HepG2 (cell line): ENCODE measurements around the gene LDLRAD4. TPM values are rescaled to one million over a fixed set of nuclear protein-coding genes. Genes with fewer than 3 reads are reported as not detected.

ENCODE experiments used
- ATAC-seq: fragments of 200-7000 bp; cut with Tn5 transposase; 3 replicates; pipeline ENCODE4 v1.9.1; 2020; ENCODE audit warnings: mild to moderate bottlenecking, moderate library complexity
- BruUV-seq: library from RNA; stranded (reverse); fragments of 400-500 nt; replicated peaks from 2 replicates; lab custom pipeline; 2021; lab: Mats Ljungman, UMichigan
- CTCF ChIA-PET: fragments of 300-600 bp; formaldehyde crosslinking; extraction: SDS; loops from one replicate; lab custom pipeline; 2021; ENCODE audit warnings: low total read pairs, inconsistent platforms, low intra/inter-chr PET ratio; lab: Yijun Ruan, JAX
- POLR2A ChIA-PET: fragments of 350-600 bp; sonication (Branson Sonifier 250); formaldehyde crosslinking; loops from one replicate; lab custom pipeline; 2020; ENCODE audit warnings: antibody characterized with exemption, inconsistent platforms; lab: Yijun Ruan, JAX
- DNase-seq: peaks from one replicate; pipeline ENCODE4 v3.0.0-alpha.2; 2015; ENCODE audit warnings: low spot score
- FAIRE-seq: peaks from 3 replicates; lab custom pipeline; 2011; peaks lifted over from hg19 to GRCh38; lab: Jason Lieb, UNC
- H2AFZ ChIP-seq: one replicate; pipeline ENCODE4 v1.6.1; 2011; ENCODE audit warnings: low read length, inconsistent platforms
- H3K27ac ChIP-seq: fragments of 300-600 bp; 3 replicates; pipeline ENCODE4 v1.8.0; 2011; ENCODE audit warnings: mixed run types, mild to moderate bottlenecking, mixed read lengths, low read length, inconsistent platforms; ENCODE audit not compliant: insufficient read depth; ENCODE audit errors: extremely low read length
- H3K27me3 ChIP-seq, 2 experiments: fragments of 200-600 bp in 1 of 2; 2 replicates in 1 of 2; 3 replicates in 1 of 2; pipeline versions ENCODE4 v1.6.0 to v1.8.0; 2011; ENCODE audit warnings: low read length in 2 of 2, mild to moderate bottlenecking in 2 of 2, moderate library complexity in 2 of 2, inconsistent platforms in 1 of 2; ENCODE audit not compliant: insufficient read depth in 2 of 2, control insufficient read depth in 1 of 2
- H3K36me3 ChIP-seq, 2 experiments: fragments of 200-600 bp in 1 of 2; replicated peaks in 1 of 2; 2 replicates in 1 of 2; 3 replicates in 1 of 2; pipeline versions ENCODE4 v1.5.1 to v1.8.0; 2011; ENCODE audit warnings: low read length in 2 of 2, inconsistent platforms in 1 of 2; ENCODE audit not compliant: insufficient read depth in 2 of 2, control insufficient read depth in 1 of 2
- H3K4me1 ChIP-seq: 2 replicates; pipeline ENCODE4 v1.5.1; 2012; ENCODE audit warnings: low read length, inconsistent platforms; ENCODE audit not compliant: insufficient read depth
- H3K4me2 ChIP-seq: 2 replicates; pipeline ENCODE4 v1.6.0; 2011; ENCODE audit warnings: low read depth, low read length, inconsistent platforms
- H3K4me3 ChIP-seq, 3 experiments: fragments of 200-600 bp in 1 of 3; sonication (generic), shearing (Covaris generic) in 1 of 3; replicated peaks in 1 of 3; 2 replicates each; pipeline ENCODE4 v1.5.1; 2011 to 2016; ENCODE audit warnings: low read length in 3 of 3, inconsistent platforms in 2 of 3, low read depth in 2 of 3, mild to moderate bottlenecking in 2 of 3, control low read depth in 1 of 3, mixed read lengths in 1 of 3; ENCODE audit not compliant: insufficient read depth in 1 of 3
- H3K79me2 ChIP-seq: one replicate; pipeline ENCODE4 v1.6.1; 2011; ENCODE audit warnings: low read length, inconsistent platforms; ENCODE audit not compliant: insufficient read depth
- H3K9ac ChIP-seq: 2 replicates; pipeline ENCODE4 v1.6.0; 2011; ENCODE audit warnings: mild to moderate bottlenecking, low read depth, low read length, inconsistent platforms; ENCODE audit not compliant: insufficient read depth
- H3K9me3 ChIP-seq: 2 replicates; pipeline ENCODE4 v1.5.1; 2012; ENCODE audit warnings: mild to moderate bottlenecking, low read length
- H4K20me1 ChIP-seq: 2 replicates; pipeline ENCODE4 v1.6.0; 2011; ENCODE audit warnings: inconsistent platforms, mild to moderate bottlenecking, low read length, moderate library complexity; ENCODE audit not compliant: insufficient read depth
- IRX3 ChIP-seq: sonication (generic); formaldehyde crosslinking; IDR thresholded peaks from 2 replicates; pipeline ENCODE4 v1.8.1; 2023; ENCODE audit warnings: mild to moderate bottlenecking, low read depth, missing genetic modification reagents, borderline replicate concordance
- KAT2B ChIP-seq: fragments of 150-350 bp; IDR thresholded peaks from 2 replicates; pipeline ENCODE4 v1.6.1; 2014; ENCODE audit warnings: low read depth, low read length, borderline replicate concordance
- KMT2B ChIP-seq: IDR thresholded peaks from 2 replicates; pipeline ENCODE4 v1.6.1; 2016; ENCODE audit warnings: missing genetic modification reagents, missing compliant biosample characterization
- MTF2 ChIP-seq: sonication (generic); formaldehyde crosslinking; IDR thresholded peaks from 2 replicates; pipeline ENCODE4 v1.5.0; 2020; ENCODE audit warnings: missing genetic modification reagents, borderline replicate concordance
- POLR2A ChIP-seq, 2 experiments: IDR thresholded peaks; 2 replicates each; pipeline ENCODE4 v1.6.1; 2011; ENCODE audit warnings: low read depth in 2 of 2, low read length in 2 of 2, mild to moderate bottlenecking in 1 of 2, moderate library complexity in 1 of 2; ENCODE audit not compliant: insufficient read depth in 1 of 2
- RBM39 ChIP-seq: fragments of 200-400 bp; formaldehyde crosslinking; IDR thresholded peaks from one replicate; pipeline ENCODE4 v1.6.1; 2018; ENCODE audit warnings: antibody characterized with exemption, mild to moderate bottlenecking, low read depth, low read length; ENCODE audit not compliant: poor library complexity, severe bottlenecking
- SIX1 ChIP-seq: sonication (generic); formaldehyde crosslinking; IDR thresholded peaks from 2 replicates; pipeline ENCODE4 v1.4.0; 2020; ENCODE audit warnings: missing genetic modification reagents, borderline replicate concordance
- ZFP36L1 ChIP-seq: sonication (generic); formaldehyde crosslinking; IDR thresholded peaks from 2 replicates; pipeline ENCODE4 v1.8.0; 2022; ENCODE audit warnings: mild to moderate bottlenecking, missing genetic modification reagents, moderate library complexity
- ZNF343 ChIP-seq: sonication (generic); formaldehyde crosslinking; IDR thresholded peaks from 2 replicates; pipeline ENCODE4 v1.4.0; 2020; ENCODE audit warnings: mild to moderate bottlenecking, missing genetic modification reagents
- ZNF496 ChIP-seq: sonication (generic); formaldehyde crosslinking; IDR thresholded peaks from 2 replicates; pipeline ENCODE4 v1.8.1; 2023; ENCODE audit warnings: mild to moderate bottlenecking, moderate library complexity, missing genetic modification reagents; ENCODE audit not compliant: insufficient replicate concordance
- ZNF510 ChIP-seq: sonication (generic); formaldehyde crosslinking; IDR thresholded peaks from 2 replicates; pipeline ENCODE4 v1.4.0; 2020; ENCODE audit warnings: low read depth, mild to moderate bottlenecking, missing genetic modification reagents
- ZNF570 ChIP-seq: sonication (generic); formaldehyde crosslinking; IDR thresholded peaks from 2 replicates; pipeline ENCODE4 v1.4.0; 2020; ENCODE audit warnings: mild to moderate bottlenecking, missing genetic modification reagents, borderline replicate concordance
- ZNF644 ChIP-seq: IDR thresholded peaks from 2 replicates; pipeline ENCODE4 v1.6.1; 2016; ENCODE audit warnings: low read depth
- ZNF878 ChIP-seq: sonication (generic); formaldehyde crosslinking; IDR thresholded peaks from 2 replicates; pipeline ENCODE4 v1.8.1; 2023; ENCODE audit warnings: mild to moderate bottlenecking, missing genetic modification reagents, moderate library complexity
- ZSCAN21 ChIP-seq: sonication (generic); formaldehyde crosslinking; IDR thresholded peaks from 2 replicates; pipeline ENCODE4 v1.8.0; 2022; ENCODE audit warnings: mild to moderate bottlenecking, missing genetic modification reagents, moderate library complexity, borderline replicate concordance
- WGBS: methylation state at CpG from one replicate; pipeline ENCODE4 v1.1.6; 2017; ENCODE audit warnings: low lambda C conversion rate; 5-methylcytosine and 5-hydroxymethylcytosine counted together
- in situ Hi-C: cut with HindIII; loops from 2 replicates; pipeline ENCODE4 v1.10.0; 2017; ENCODE audit warnings: low pct_unique_long_range_greater_than_20kb; ENCODE audit not compliant: extremely low pct_ligation_motif_present
- intact Hi-C: fragments of 100-400 bp; cut with micrococcal nuclease; formaldehyde crosslinking; loops from one replicate; pipeline ENCODE4 v1.10.0; 2022; ENCODE audit not compliant: unreplicated experiment
- polyA plus RNA-seq, 8 experiments: library from polyadenylated mRNA; depleted of rRNA in 3 of 8; stranded (reverse) in 7 of 8; unstranded in 1 of 8; fragments of >200 nt; fragmentation: Illumina TruSeq in 4 of 8; extraction: Trizol in 4 of 8; gene quantifications; 2 replicates each; pipeline versions ENCODE4 v1.2.1 to v1.2.3, GENCODE V29; 2011 to 2016; ENCODE audit warnings: low read depth in 4 of 8, missing spikeins in 1 of 8, mixed read lengths in 1 of 8; ENCODE audit not compliant: insufficient read depth in 1 of 8
- total RNA-seq, 5 experiments: library from RNA; depleted of rRNA; stranded (reverse); fragments of >200 nt; fragmentation: Illumina TruSeq; extraction: Trizol; gene quantifications; 2 replicates each; pipeline ENCODE4 v1.2.3, GENCODE V29; 2016; ENCODE audit warnings: low read depth in 1 of 5
- TF ChIP-seq, protein P1 (sequence below): sonication (generic); formaldehyde crosslinking; IDR thresholded peaks from 2 replicates; pipeline ENCODE4 v1.4.0; 2020; ENCODE audit warnings: missing genetic modification reagents, borderline replicate concordance
- TF ChIP-seq, protein P2 (sequence below): sonication (generic); formaldehyde crosslinking; IDR thresholded peaks from 2 replicates; pipeline ENCODE4 v1.5.0; 2020; ENCODE audit warnings: missing genetic modification reagents
- TF ChIP-seq, protein P3 (sequence below), 2 experiments: IDR thresholded peaks; 2 replicates each; pipeline ENCODE4 v1.6.1; 2011 to 2012; ENCODE audit warnings: low read length in 2 of 2, borderline replicate concordance in 1 of 2, low read depth in 1 of 2, mild to moderate bottlenecking in 1 of 2, moderate library complexity in 1 of 2

The LDLRAD4 gene
- total and polyA plus RNA-seq, 2 of the 13 experiments (the other 11 are each of a cell fraction or from before 2014, with no cell fraction given), result 13.6 to 20.9 TPM

DNA sequence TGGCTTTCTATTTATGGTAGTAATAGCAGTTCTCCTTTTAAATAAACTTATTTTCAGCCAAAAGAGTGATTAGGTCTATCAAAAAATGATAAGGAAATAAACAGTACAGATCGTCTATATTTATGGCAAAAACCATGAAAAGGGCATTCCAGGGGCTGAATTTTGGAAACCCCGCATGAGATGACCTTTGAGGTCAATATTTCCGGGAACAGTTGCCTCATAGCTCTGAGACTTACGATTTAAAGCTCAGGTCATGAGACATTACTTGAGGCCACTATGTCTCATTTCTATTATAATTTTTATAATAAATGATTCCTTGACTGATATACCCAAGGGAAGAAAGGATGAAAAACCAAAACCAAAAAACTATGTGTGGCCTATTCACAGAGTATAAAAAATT lies 101.1 kb downstream of the LDLRAD4 start:
- no TSS peak for BruUV-seq
- H3K4me1 ChIP-seq, result no peaks in the 10 kb centered on the region
- WGBS, result 75% methylated on average over 4 of the region's 4 CpGs
- DNase-seq (no peak), ATAC-seq (no peak), FAIRE-seq (no peak)
- no peak overlapping the region for H3K9ac ChIP-seq
- TF ChIP-seq, protein P1, sequence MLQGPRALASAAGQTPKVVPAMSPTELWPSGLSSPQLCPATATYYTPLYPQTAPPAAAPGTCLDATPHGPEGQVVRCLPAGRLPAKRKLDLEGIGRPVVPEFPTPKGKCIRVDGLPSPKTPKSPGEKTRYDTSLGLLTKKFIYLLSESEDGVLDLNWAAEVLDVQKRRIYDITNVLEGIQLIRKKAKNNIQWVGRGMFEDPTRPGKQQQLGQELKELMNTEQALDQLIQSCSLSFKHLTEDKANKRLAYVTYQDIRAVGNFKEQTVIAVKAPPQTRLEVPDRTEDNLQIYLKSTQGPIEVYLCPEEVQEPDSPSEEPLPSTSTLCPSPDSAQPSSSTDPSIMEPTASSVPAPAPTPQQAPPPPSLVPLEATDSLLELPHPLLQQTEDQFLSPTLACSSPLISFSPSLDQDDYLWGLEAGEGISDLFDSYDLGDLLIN, result no peak
- TF ChIP-seq KAT2B, result no peak
- TF ChIP-seq ZNF878 (CRISPR knock-in tag), result no peak
- TF ChIP-seq ZNF510 (CRISPR knock-in tag), result no peak
- no peak for TF ChIP-seq RBM39
- TF ChIP-seq MTF2, result no peak
- no peak for TF ChIP-seq ZNF570 (CRISPR knock-in tag)
- TF ChIP-seq, protein P2, sequence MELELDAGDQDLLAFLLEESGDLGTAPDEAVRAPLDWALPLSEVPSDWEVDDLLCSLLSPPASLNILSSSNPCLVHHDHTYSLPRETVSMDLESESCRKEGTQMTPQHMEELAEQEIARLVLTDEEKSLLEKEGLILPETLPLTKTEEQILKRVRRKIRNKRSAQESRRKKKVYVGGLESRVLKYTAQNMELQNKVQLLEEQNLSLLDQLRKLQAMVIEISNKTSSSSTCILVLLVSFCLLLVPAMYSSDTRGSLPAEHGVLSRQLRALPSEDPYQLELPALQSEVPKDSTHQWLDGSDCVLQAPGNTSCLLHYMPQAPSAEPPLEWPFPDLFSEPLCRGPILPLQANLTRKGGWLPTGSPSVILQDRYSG, result no peak
- TF ChIP-seq SIX1 (CRISPR knock-in tag), result no peak
- no peak for TF ChIP-seq KMT2B (CRISPR knock-in tag)
- no peak for TF ChIP-seq ZFP36L1 (CRISPR knock-in tag)
- TF ChIP-seq ZNF496 (CRISPR knock-in tag), result no peak
- no peak for TF ChIP-seq POLR2A (IDR thresholded peaks at IDR 0.05; ENCODE audit: insufficient read depth in 1 of 2, low read depth in 2 of 2, low read length in 2 of 2)
- no peak for TF ChIP-seq ZNF644
- TF ChIP-seq IRX3 (CRISPR knock-in tag), result no peak
- TF ChIP-seq ZNF343 (CRISPR knock-in tag), result no peak
- TF ChIP-seq, protein P3, sequence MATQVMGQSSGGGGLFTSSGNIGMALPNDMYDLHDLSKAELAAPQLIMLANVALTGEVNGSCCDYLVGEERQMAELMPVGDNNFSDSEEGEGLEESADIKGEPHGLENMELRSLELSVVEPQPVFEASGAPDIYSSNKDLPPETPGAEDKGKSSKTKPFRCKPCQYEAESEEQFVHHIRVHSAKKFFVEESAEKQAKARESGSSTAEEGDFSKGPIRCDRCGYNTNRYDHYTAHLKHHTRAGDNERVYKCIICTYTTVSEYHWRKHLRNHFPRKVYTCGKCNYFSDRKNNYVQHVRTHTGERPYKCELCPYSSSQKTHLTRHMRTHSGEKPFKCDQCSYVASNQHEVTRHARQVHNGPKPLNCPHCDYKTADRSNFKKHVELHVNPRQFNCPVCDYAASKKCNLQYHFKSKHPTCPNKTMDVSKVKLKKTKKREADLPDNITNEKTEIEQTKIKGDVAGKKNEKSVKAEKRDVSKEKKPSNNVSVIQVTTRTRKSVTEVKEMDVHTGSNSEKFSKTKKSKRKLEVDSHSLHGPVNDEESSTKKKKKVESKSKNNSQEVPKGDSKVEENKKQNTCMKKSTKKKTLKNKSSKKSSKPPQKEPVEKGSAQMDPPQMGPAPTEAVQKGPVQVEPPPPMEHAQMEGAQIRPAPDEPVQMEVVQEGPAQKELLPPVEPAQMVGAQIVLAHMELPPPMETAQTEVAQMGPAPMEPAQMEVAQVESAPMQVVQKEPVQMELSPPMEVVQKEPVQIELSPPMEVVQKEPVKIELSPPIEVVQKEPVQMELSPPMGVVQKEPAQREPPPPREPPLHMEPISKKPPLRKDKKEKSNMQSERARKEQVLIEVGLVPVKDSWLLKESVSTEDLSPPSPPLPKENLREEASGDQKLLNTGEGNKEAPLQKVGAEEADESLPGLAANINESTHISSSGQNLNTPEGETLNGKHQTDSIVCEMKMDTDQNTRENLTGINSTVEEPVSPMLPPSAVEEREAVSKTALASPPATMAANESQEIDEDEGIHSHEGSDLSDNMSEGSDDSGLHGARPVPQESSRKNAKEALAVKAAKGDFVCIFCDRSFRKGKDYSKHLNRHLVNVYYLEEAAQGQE (IDR thresholded peaks at IDR 0.05; ENCODE audit: borderline replicate concordance in 1 of 2, low read depth in 1 of 2, low read length in 2 of 2), result no peak
- no peak for TF ChIP-seq ZSCAN21 (CRISPR knock-in tag)
- H3K27ac ChIP-seq, result no peak overlapping the region
- no peaks in the 10 kb centered on the region for H3K36me3 ChIP-seq
- no peak overlapping the region for H3K4me2 ChIP-seq
- no peak overlapping the region for H2AFZ ChIP-seq
- no peaks in the 10 kb centered on the region for H4K20me1 ChIP-seq
- no peak overlapping the region for H3K4me3 ChIP-seq
- ChIA-PET CTCF (no interaction called here), POLR2A (no interaction called here)
- H3K79me2 ChIP-seq, result no peaks in the 10 kb centered on the region
- in situ Hi-C loops (no loop called here), intact Hi-C loops (loop anchor here (5.0 kb wide), 1 partner anchor 33 kb away; no protein-coding TSS in a partner anchor)
- H3K27me3 ChIP-seq, result no peaks in the 10 kb centered on the region
- H3K9me3 ChIP-seq, result peaks cover 16% of the 10 kb centered on the region
